Midbrain (tissue), 1 donor: ENCODE data around the gene NPIPB9.
A peak's percentile ranks its signal among the peaks of the same experiment; 100 is the strongest.
"Not testable (repeated sequence)": the region's sequence is repeated elsewhere in the genome, so short reads cannot be mapped to it uniquely, and the experiment has no call there.

Experiments
- DNase-seq: peaks from one replicate; lab custom pipeline; 2025; lab: John Stamatoyannopoulos, UW

Gene NPIPB9

GRCh38 chr16:28751487-28751886 lies at the start of gene NPIPB9:
NPIPB9 (plus strand) TSS chr16:28751787.
- DNase-seq, result not testable (repeated sequence)

- not testable (repeated sequence) for DNase-seq
These were observed 47.3 kb upstream of the NPIPB9 start for GRCh38 chr16:28704246-28704645.

DNA sequence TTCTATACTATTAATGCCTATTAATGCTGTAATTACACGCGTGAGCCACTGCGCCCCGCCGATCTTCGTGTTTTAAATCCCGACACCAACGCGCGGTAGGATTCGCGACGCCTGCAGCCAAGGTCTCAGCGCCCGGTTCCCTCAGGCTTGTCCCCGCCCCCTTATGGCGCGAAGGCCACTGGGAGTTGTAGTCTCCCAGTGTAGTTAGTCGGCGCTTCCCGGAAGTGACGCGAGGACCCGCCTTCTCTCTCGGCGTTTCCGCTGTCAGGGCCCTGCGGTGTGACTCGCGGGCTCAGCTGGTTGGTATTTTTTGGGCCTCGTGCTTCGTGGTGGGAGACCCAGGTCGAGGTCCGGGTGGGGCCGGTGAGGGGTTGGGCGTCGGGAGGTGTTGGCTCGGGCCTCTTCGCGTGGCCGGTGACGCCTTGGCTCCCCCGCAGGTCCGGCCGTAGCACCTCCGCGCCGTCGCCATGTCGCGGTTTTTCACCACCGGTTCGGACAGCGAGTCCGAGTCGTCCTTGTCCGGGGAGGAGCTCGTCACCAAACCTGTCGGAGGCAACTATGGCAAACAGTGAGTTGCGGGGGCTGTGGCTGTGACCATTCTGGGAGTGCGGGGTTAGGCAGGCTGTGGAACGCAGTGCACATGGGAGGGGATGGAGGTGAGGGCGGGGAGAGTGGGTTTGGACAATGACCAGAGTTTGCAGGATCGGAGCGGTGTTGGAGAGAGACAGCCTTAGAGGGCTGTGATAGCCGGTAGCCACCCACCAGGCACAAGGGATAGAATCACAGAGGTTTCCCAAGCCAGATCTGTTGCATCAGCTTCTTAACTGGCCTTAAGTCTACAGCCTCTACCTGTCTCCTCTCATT lies 40.1 kb upstream of the NPIPB9 start, which contains the start of gene EIF3C:
TSS of gene EIF3C (plus strand) at position 245 of the 864 bp plus-strand sequence. CDS start at position 468, 223 bp downstream.
- DNase-seq, result not testable (repeated sequence)

GRCh38 chr16:28722852-28723650 lies 28.5 kb upstream of the NPIPB9 start:
- not testable (repeated sequence) for DNase-seq

DNA sequence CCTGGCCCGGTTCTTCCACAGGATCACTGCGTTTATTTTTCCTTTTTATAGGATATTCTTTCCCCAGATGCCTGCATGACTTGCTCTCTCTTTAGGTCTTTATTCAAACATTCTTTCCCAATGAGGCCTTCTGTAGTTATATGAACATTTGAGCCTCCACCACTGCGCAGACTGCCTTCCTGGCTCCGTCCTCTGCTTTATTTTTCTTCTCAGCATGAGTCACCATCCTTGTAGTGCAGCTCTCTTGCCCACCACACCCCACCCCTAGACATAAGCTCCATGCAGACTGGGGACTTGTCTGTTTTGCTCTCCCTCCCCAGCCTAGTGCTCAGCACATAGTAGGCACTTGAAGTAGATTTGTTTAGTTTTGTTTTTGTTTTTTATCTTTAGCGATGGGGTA lies 20.3 kb upstream of the NPIPB9 start:
- DNase-seq, result not testable (repeated sequence)

- DNase-seq, result not testable (repeated sequence)
These were observed 19.0 kb upstream of the NPIPB9 start for GRCh38 chr16:28732455-28733124.

GRCh38 chr16:28739787-28740186 lies 11.8 kb upstream of the NPIPB9 start:
- not testable (repeated sequence) for DNase-seq

DNA sequence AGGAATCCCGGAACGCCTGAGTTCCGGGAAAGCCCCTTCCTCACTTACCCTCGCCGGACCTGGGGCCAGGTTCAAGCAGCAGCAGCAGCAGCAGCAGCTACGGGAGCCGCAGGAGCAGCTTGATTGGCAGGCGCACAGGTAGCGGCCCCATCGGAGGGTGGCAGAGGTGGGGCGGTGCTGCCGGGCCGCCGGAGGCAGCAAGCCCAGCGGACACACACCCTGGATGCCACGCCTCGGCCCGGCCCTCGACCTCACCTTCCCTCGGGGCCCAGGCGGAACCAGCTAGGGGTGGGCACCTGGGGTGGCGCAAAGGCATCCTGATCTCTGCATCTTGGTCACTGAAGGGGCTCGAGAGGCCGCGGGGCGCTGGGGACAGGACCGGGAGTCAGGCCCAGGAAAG lies 11.0 kb upstream of the NPIPB9 start:
- DNase-seq, result not testable (repeated sequence)

DNA sequence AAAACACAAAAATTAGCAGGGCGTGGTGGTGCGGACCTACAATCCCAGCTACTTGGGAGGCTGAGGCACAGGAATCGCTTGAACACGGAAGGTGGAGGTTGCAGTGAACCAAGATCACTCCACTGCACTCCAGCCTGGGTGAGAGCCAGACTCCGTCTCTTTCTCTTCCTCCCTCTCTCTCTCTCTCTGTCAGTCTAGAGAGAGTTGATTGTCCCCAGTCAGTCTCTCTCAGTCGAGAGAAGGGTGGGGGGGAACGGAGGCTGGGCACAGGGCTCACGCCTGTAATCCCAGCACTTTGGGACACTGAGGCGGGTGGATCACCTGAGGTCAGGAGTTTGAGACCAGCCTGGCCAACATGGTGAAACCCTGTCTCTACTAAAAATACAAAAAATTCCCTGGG lies 10.3 kb upstream of the NPIPB9 start:
- not testable (repeated sequence) for DNase-seq

GRCh38 chr16:28746618-28747350 lies 4.8 kb upstream of the NPIPB9 start:
- DNase-seq, result not testable (repeated sequence)

DNA sequence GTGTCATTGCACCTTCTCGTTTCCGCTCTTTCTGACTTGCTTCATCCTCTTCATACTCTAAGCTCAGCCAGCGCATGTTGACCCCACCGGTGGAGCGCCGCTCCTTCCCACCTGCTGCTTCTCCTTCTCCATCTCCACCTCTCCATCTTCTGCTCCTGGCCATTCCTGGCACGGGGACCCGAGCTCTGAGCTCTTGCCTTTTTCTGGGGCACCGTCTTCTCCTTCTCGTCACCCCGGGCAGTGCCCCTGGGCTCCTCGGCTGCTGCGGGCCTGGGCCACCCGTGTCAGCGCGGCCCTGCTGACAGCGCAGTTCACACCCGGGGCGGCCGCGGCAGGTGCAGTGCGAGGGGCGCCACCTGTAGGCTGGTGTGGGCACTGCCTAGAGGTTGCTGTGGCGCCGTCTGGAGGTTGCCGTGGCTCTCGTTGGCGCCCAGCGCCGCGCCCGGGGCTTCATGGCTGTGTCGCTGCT lies 1.6 kb upstream of the NPIPB9 start:
- DNase-seq, result not testable (repeated sequence)

- not testable (repeated sequence) for DNase-seq
These were observed 1.0 kb upstream of the NPIPB9 start for GRCh38 chr16:28750469-28751067.

DNA sequence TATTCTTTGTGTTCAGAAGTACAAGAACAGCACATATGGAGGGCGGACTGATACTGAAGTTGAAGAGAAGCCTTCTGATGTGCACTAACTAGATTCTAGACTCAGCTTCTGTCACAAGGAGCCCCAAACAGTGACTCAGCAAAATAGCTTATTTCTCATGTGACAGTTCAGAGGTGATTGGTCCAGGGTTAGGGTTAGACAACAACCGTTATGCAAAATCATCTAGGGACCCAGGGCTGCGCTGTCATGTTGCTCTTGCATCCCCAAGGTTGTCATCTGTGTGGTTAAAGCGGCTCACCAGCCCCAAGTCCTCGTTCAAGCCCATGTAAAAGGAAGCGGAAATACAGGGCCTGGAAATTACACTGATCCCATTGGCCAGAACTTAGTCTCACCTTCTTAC lies 30.1 kb downstream of the NPIPB9 start:
- not testable (repeated sequence) for DNase-seq

DNA sequence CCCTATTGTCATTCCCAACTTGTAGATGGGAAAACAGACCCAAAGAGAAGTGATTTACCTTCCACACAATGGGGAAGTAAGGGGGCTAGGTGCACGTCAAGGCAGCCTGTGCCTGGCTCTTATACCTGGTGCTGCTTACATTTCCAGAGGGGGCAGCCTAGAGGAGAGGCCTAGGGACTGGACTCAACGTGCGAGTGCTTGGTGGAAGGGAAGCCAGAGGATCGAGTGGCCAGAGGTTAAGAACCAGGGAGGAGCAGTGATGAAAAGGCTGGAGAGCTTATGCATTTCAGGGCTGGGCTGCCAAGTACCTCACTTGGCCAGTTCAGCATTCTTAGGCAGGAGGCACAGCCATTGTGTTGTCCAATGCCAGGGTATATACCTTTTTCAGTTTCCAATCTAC lies 30.8 kb downstream of the NPIPB9 start:
- not testable (repeated sequence) for DNase-seq

GRCh38 chr16:28802235-28803019 lies 50.8 kb downstream of the NPIPB9 start:
- DNase-seq, result peak; percentile 39

DNA sequence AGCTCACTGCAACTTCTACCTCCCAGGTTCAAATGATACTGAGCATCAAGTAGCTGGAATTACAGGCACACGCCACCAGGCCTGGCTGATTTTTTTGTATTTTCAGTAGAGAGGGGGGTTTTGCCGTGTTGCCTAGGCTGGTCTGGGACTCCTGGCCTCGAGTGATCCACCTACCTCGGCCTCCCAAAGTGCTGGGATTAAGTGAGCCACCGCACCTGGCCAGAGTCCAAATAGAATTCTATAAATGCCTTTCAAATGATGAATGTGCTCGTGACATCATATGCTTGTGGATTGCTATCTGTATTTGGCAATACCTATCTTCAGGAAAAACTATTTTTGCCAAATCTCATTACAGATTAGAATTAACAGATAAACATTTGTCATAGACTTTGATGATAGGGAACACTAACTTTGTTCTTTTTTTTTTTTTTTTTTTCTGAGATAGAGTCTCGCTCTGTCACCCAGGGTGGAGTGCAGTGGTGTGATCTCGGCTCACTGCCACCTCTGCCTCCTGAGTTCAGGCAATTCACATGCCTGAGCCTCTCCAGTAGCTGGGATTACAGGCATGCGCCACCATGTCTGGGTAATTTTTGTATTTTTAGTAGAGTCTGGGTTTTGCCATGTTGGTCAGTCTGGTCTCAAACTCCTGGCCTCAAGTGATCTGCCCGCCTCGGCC lies 56.0 kb downstream of the NPIPB9 start:
- not testable (repeated sequence) for DNase-seq

DNA sequence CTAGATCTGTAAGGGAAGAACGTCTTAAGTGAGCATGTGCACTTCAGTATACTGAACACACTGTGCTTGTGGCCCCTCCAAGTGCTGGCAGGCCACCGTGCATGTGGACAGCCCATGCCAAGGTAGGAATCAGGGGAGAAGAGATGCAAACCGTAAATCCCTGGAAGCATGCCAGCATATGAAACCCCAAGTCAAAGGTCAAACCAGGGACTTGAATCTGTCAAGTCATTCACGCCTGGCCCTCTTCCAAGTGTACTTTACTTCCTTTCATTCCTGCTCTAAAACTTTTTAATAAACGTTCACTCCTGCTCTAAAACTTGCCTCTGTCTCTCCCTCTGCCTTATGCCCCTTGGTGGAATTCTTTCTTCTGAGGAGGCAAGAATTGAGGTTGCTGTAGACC lies 68.4 kb downstream of the NPIPB9 start:
- DNase-seq, result no peak

DNA sequence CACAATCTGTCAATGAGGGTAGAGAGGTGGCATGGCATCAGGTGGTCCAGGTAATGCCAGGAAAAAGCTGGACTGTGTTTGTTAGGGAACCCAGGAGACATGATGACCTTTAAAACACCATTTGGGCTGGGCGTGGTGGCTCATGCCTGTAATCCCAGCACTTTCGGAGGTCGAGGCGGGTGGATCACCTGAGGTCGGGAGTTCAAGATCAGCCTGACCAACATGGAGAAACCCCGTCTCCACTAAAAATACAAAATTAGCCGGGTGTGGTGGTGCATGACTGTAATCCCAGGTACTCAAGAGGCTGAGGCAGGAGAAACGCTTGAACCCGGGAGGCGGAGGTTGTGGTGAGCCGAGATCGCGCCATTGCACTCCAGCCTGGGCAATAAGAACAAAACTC lies 69.0 kb downstream of the NPIPB9 start:
- not testable (repeated sequence) for DNase-seq

DNA sequence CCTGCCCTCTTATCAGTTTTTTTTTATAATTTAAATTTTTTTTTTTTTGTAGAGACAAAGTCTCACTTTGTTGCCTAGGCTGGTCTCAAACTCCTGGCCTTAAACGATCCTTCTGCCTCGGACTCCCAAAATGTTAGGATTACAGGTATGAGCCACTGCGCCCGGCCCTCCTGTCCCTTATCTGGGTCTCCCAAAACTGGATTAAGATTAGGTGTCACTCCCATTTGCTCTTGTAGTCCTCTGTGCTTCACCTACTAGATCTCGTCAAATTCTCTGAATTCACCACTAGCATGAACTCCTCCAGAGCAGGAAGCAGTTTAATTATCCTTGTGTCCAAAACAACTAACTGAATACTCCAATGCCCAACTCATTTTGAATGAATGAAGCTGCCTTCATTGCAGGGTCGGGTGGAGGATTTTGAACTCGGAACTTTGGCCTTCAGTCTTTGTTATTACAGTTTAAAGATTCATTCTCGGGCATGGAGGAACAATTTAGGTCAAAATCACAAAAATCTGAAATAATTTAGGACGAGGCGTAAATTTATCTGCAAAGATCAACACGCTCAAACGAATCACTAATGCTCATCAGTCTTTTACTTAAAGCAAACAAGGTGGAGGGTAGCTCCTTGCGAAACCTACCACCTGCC lies 70.4 kb downstream of the NPIPB9 start:
- DNase-seq, result no peak
